Stimulated activated CD4-positive, alpha-beta T cell treated with anti-CD3 and anti-CD28 coated beads, TNF-alpha, amount 100 ng/mL, for 4 hours (primary cell): ENCODE measurements around the gene SGO1.

Source experiments
- DNase-seq, 3 experiments: peaks; one replicate each; pipeline ENCODE4 v3.0.0-alpha.2; 2020; ENCODE audit warnings: low read depth in 3 of 3

Gene SGO1

DNA sequence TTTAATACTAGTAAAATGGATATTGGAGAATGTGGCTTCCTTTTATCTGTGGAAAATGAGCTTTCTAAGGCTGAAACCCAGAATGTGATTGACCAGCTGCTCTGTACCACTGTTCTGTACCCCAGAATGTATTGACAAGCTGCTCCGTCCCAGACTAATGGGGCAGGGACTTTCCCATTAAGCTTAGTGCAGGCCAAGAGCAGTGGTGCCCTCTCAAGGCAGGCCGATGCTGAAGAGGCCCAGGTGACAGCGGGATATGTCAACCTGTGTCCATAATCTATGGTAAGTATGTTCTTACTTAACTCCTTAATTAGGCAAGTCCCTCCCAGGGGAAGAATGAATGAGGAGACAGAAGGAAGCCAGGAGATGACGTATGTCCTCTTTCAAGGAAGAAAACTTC, 31.1 kb downstream of the SGO1 start:
- no peak for DNase-seq

DNA sequence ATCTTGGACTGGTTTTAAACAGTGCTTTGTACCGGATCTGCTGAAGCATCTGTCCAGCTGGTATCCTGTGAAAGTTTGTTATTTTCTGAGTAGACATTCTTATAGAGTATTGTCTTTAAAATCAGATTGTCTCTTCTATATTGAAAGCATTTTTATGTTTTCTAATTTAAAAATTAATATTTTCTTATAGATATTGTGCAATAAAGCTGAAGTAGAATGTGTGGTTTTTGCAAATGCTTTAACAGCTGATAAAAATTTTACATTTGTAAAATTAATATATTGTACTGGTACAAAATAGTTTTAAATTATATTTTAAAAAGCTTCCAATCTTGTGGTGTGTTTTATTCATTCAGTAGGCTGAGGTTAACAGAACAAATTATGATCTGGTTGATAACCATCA, 31.9 kb downstream of the SGO1 start:
- DNase-seq = no peak

DNA sequence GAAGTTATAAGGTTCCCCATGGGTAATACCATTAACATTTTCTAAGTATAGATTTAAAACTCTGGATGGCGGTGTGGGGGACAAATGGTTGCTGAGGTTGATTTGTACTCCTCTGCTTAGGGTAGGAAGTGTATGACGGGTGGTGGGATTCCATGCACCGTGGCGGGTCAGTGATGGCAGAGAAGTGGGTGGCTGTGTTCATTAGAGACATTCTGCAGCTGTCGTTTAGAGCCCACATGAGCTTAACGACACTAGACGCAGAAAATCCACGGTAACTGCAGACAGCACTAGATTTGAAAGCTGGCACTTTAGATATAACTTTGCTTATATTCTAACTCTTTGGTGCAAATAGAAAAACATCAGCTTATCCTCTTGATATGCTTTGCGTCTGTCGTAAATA, 37.5 kb downstream of the SGO1 start:
- DNase-seq = no peak

DNA sequence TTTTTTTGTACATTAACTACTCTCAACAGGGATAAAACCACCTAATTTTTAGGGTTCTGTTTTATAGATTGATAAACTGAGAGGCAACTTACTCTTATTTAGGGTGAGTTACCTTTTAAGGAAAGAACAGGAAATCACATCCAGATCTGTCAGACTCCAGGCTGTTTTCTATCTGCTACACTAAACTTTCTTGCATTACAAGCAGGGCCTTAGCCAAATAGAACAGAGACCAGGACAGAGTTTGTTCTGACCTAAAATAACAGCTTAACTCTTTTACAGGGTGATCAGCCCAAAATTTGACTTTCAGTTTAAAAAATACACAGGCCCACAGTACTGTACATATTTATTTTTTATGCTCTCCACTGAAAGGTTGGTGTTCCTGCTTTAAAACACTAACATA, 38.6 kb downstream of the SGO1 start:
- no peak for DNase-seq

GRCh38 chr3:20146301-20146700, 39.7 kb downstream of the SGO1 start:
- no peak for DNase-seq

DNA sequence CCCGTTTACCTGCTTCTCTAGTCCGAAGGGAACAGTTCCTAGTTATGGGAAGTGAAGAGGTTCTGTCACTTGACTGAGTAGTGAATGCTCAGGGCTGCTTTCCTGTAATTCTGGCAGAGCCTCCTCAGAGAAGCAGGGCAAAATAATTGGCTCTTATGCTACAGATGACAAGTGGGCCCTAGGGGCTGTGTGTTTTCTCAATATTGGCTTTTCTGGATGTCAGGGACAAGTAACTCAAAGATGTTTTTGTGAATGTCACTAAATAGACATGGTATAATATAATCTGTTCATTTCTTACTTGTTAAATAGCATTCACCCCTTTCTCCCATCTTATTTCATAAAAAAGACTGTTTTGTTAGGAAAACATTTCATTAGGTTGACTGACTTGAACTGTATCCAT, 40.1 kb downstream of the SGO1 start:
- no peak for DNase-seq

- DNase-seq = no peak
Observed at GRCh38 chr3:20143519-20143918, 42.5 kb downstream of the SGO1 start.

- no peak for DNase-seq
Observed at GRCh38 chr3:20142517-20142916, 43.5 kb downstream of the SGO1 start.

DNA sequence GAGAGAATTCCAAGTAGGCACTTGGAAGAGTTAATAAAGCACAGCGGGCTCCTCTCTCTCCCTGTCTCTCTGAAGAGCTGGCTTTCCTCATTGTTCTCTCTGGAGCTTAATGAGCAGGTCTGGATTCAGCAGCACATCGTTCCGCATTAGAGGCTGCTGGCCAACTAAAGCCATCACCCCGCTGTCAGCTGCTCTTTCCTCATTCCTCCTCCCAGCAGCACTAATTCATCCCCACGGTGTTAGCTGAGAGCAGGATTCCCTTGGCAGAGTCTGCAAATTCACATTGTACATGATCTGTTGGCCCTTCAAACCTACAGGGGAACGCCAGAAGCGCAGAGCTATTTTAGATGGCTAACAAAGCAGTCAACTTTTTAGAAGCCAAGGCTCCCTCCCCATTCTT, 44.2 kb downstream of the SGO1 start:
- DNase-seq = no peak

DNA sequence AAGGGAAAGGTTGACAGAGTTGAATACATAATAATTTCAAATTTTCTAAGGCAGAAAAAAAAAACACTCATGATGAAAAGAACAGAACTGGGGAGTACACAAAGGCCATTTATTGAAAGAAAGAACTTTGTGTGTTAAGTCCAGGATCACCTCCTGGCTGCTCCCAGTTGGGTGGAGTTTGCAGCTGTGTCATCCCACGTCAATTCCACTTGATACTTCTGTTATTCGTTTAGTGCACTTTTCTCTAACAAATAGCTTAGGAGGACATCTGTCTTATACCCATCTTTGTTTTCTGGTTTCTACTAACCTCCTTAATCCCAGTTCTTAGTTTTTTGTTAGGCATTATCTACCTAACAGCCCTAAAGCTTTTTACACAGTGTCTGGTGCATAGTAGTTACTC, 44.7 kb downstream of the SGO1 start:
- no peak for DNase-seq

GRCh38 chr3:20140881-20141280, 45.1 kb downstream of the SGO1 start:
- no peak for DNase-seq

DNA sequence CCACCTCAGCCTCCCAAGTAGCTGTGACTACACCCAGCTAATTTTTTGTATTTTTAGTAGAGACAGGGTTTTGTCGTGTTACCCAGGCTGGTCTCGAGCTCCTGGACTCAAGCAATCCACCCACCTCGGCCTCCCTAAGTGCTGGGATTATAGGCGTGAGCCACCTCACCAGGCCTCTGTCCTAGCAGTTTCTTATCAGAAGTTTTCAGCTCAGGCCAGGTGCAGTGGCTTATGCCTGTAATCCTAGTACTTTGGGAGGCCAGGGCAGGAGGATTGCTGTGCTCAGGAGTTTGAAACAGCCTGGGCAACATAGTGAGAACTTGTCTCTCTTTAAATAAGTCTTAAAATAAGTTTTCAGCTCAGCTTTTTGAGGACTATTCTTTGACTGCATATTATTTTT, 48.4 kb downstream of the SGO1 start:
- DNase-seq = no peak

DNA sequence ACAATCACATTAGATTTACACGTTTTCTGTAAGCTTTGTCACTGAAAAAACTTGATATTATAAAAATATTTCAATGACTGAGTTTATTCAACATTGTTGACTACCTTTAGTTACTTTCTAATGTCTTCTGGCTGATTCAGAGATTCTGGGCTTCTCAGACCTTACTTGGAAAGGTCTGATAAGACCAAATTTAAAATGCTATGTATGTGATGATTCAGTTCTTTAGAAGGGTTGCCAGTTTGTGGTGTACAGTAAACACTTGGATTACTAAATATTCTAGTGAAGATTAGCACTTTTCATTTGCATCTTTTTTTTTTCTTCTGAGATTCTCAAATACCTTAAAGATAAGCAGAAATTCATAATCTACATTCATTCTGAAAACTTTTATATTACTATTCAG, 49.8 kb downstream of the SGO1 start:
- DNase-seq = no peak

GRCh38 chr3:20130106-20130505, 55.9 kb downstream of the SGO1 start:
- DNase-seq = no peak

DNA sequence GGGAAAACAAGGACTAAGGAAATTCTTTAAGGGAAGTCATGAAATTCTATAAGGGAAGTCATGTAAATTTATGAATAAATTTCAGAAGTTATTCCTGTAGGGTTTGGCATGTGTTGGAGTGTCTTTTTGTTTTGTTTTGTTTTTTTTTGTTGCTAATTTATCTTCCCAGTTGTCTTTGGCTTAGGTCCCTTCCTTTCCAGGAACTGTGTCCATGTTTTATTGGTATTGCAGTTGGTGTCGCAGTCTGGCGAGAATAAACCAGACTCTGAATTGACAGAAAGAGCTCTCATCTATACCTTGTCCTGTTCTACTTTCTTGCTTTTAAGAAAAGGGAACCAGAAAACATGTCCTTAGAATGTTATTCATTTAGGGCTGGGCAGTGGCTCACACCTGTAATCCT, 57.6 kb downstream of the SGO1 start:
- no peak for DNase-seq

DNA sequence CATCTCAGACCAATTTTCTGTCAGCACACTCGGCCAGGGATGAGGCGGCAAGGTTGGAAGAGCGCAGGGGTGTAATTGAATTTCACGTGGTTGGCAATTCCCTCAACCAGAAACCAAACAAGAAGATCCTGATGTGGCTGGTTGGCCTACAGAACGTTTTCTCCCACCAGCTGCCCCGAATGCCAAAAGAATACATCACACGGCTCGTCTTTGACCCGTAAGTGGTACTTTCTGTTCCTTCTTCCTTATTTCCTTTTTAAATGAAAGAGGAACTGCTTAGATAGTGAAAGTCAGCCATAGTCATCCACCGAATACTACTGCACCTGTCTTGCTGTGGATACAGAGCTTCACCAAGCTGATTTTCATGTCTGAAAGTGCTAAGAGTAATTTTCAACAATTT, 60.1 kb downstream of the SGO1 start:
- DNase-seq = no peak

DNA sequence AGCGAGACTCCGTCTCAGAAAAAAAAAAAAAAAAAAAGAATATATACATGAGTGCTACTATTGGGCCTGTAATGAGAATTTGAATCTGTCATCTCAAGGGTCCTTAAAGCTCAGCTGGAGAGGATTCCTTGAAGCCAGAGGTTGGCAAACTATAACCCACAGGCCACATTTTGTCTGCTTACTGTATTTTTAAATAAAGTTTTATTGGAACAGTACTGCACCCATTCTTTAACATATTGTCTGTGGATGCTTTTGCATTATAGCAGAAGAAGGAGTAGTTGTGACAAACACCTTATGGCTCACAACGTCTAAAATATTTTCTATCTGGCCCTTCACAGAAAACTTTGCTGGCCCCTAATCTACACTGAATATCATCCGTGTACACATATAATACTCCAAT, 60.7 kb downstream of the SGO1 start:
- DNase-seq = no peak

- DNase-seq = no peak
Observed at GRCh38 chr3:20123131-20123652, 62.8 kb downstream of the SGO1 start.

GRCh38 chr3:20121088-20121487, 64.9 kb downstream of the SGO1 start:
- no peak for DNase-seq
